Melanocyte of skin (primary cell): ENCODE measurements around the gene NUP35. TPM values are rescaled to one million over a fixed set of nuclear protein-coding genes. Genes with fewer than 3 reads are reported as not detected.

Experiments
- total RNA-seq, 2 donors: library from RNA; depleted of rRNA; stranded (reverse); fragments of >200 nt; gene quantifications; 2 replicates each; pipeline ENCODE4 v1.2.3, GENCODE V29; 2012

NUP35 gene
- 10 to 100 TPM; 14.8 to 37.0 TPM for total RNA-seq

DNA sequence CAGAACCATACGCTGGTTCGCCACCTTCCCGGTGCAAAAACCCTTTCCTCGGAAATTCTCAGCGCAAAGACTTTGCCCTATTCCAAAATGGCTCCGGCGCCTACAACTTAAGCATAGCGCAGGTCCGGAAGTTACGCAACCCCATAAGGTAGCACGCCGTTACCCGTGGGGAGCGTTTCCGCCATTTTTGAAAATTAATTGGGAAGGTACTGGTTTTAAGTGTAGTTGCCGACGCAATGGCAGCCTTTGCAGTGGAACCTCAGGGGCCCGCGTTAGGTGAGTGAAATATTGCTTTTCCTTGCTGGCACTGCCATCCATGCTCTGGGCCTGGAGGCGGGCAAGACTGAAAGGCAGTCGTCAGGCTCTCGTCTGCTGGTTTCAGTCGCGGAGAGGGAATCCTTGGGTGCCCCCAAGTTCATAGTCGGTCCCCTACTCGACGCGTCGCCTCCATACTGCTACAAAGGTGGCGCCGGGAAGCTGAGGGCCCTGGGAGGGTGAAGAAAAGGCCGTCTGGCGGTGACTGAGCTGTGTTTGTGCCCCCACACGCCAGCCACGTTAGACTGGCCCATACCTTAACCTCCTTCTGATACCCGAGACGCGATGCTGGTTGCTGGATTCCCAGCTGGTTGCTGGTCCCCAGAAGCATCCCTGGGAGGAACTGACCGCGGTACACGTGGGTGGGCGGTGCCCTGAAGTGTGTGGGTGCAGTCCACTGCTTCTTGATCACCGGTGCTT, at the start of gene NUP35:
Gene NUP35 (plus strand): TSS at position 222 of the 735 bp plus-strand sequence. CDS start 15 bp downstream, at position 237.

GRCh38 chr2:183078464-183079138, 45.6 kb upstream of the NUP35 start, which contains the start of gene DUSP19:
Gene DUSP19 (plus strand): TSS chr2:183078747. CDS start chr2:183078934, 187 bp downstream.

Other genes with a start within 250 kb of the NUP35 start
- gene NCKAP1, start 86.0 kb upstream of the NUP35 start, total RNA-seq = 100 to 1,000 TPM; 115 to 172 TPM
- 1 to 10 TPM; 3.0 to 3.8 TPM for gene DUSP19, start 45.7 kb upstream of the NUP35 start, total RNA-seq